NCI-H2107 treated with DMSO at 0.1 percent for 48 hours (cell line): Measurements from ENCODE around the gene MTF1.

Experiments used
- DNase-seq: peaks from one replicate; lab custom pipeline; 2025; ENCODE audit not compliant: unreplicated experiment; lab: John Stamatoyannopoulos, UW

MTF1 gene

GRCh38 chr1:37831809-37832208 lies 27.6 kb downstream of the MTF1 start:
- no peak for DNase-seq

GRCh38 chr1:37831109-37831508 lies 28.3 kb downstream of the MTF1 start:
- no peak for DNase-seq

GRCh38 chr1:37828410-37829074 lies 30.9 kb downstream of the MTF1 start:
- DNase-seq, result no peak

- no peak for DNase-seq
Measured at GRCh38 chr1:37825506-37825905, 33.9 kb downstream of the MTF1 start.

- DNase-seq, result no peak
Measured at GRCh38 chr1:37824001-37824400, 35.4 kb downstream of the MTF1 start.

- no peak for DNase-seq
Measured at GRCh38 chr1:37822906-37823815, 36.2 kb downstream of the MTF1 start.

- no peak for DNase-seq
Measured at GRCh38 chr1:37821481-37821880, 37.9 kb downstream of the MTF1 start.

- no peak for DNase-seq
Measured at GRCh38 chr1:37817481-37817880, 41.9 kb downstream of the MTF1 start.

GRCh38 chr1:37814252-37814651 lies 45.1 kb downstream of the MTF1 start:
- no peak for DNase-seq

- no peak for DNase-seq
Measured at GRCh38 chr1:37813529-37814145, 45.8 kb downstream of the MTF1 start.

- DNase-seq, result peak; percentile 55
Measured at GRCh38 chr1:37811027-37811655, 48.3 kb downstream of the MTF1 start.

- no peak for DNase-seq
Measured at GRCh38 chr1:37809942-37810341, 49.5 kb downstream of the MTF1 start.

- peak; percentile 44 for DNase-seq
Measured at GRCh38 chr1:37808369-37809319, 50.7 kb downstream of the MTF1 start.

GRCh38 chr1:37807555-37808368 lies 51.6 kb downstream of the MTF1 start, which contains the start of the genes C1orf122 and YRDC:
C1orf122 (plus strand) TSS chr1:37807790; CDS start chr1:37808405, 615 bp downstream.
YRDC (minus strand) TSS chr1:37808208; CDS start chr1:37808180, 28 bp downstream.
- peak; percentile 52 for DNase-seq

- DNase-seq, result no peak
Measured at GRCh38 chr1:37807220-37807554, 52.2 kb downstream of the MTF1 start.

- DNase-seq, result no peak
Measured at GRCh38 chr1:37802439-37802838, 57.0 kb downstream of the MTF1 start.

- no peak for DNase-seq
Measured at GRCh38 chr1:37797750-37798345, 61.5 kb downstream of the MTF1 start.

GRCh38 chr1:37795340-37796125 lies 63.9 kb downstream of the MTF1 start:
- peak; percentile 11 for DNase-seq
